ENCODE measurements around the gene KIF16B. TPM values are rescaled to one million over a fixed set of nuclear protein-coding genes. Genes with fewer than 3 reads are reported as not detected.

Gene KIF16B
- polyA plus RNA-seq, 3 donors = 21.7 to 24.9 (median 23.5) TPM

GRCh38 chr20:16555754-16556153 lies 17.5 kb downstream of the KIF16B start:
- DNase-seq (ENCODE audit: low read depth in 3 of 3, low spot score in 2 of 3) = no peak

GRCh38 chr20:16554766-16555543 lies 18.3 kb downstream of the KIF16B start:
- no peak for DNase-seq (ENCODE audit: low read depth in 3 of 3, low spot score in 2 of 3)

GRCh38 chr20:16553684-16554083 lies 19.6 kb downstream of the KIF16B start:
- DNase-seq (ENCODE audit: low read depth in 3 of 3, low spot score in 2 of 3) = no peak

- DNase-seq (ENCODE audit: low read depth in 3 of 3, low spot score in 2 of 3) = no peak
These were observed 20.1 kb downstream of the KIF16B start for GRCh38 chr20:16553101-16553500.

GRCh38 chr20:16552015-16552414 lies 21.2 kb downstream of the KIF16B start:
- DNase-seq (ENCODE audit: low read depth in 3 of 3, low spot score in 2 of 3) = no peak

GRCh38 chr20:16551607-16552006 lies 21.6 kb downstream of the KIF16B start:
- no peak for DNase-seq (ENCODE audit: low read depth in 3 of 3, low spot score in 2 of 3)

- DNase-seq (ENCODE audit: low read depth in 3 of 3, low spot score in 2 of 3) = no peak
These were observed 25.1 kb downstream of the KIF16B start for GRCh38 chr20:16548068-16548672.

- no peak for DNase-seq (ENCODE audit: low read depth in 3 of 3, low spot score in 2 of 3)
These were observed 28.3 kb downstream of the KIF16B start for GRCh38 chr20:16544949-16545348.

GRCh38 chr20:16542477-16542876 lies 30.8 kb downstream of the KIF16B start:
- no peak for DNase-seq (ENCODE audit: low read depth in 3 of 3, low spot score in 2 of 3)

GRCh38 chr20:16541878-16542277 lies 31.4 kb downstream of the KIF16B start:
- DNase-seq (ENCODE audit: low read depth in 3 of 3, low spot score in 2 of 3) = no peak

GRCh38 chr20:16541226-16541625 lies 32.0 kb downstream of the KIF16B start:
- no peak for DNase-seq (ENCODE audit: low read depth in 3 of 3, low spot score in 2 of 3)

GRCh38 chr20:16539280-16540021 lies 33.8 kb downstream of the KIF16B start:
- no peak for DNase-seq (ENCODE audit: low read depth in 3 of 3, low spot score in 2 of 3)

GRCh38 chr20:16538779-16539178 lies 34.5 kb downstream of the KIF16B start:
- no peak for DNase-seq (ENCODE audit: low read depth in 3 of 3, low spot score in 2 of 3)

- no peak for DNase-seq (ENCODE audit: low read depth in 3 of 3, low spot score in 2 of 3)
These were observed 35.3 kb downstream of the KIF16B start for GRCh38 chr20:16537918-16538317.

GRCh38 chr20:16537025-16537665 lies 36.1 kb downstream of the KIF16B start:
- DNase-seq (ENCODE audit: low read depth in 3 of 3, low spot score in 2 of 3) = no peak

GRCh38 chr20:16535277-16535676 lies 38.0 kb downstream of the KIF16B start:
- DNase-seq (ENCODE audit: low read depth in 3 of 3, low spot score in 2 of 3) = no peak

- no peak for DNase-seq (ENCODE audit: low read depth in 3 of 3, low spot score in 2 of 3)
These were observed 39.7 kb downstream of the KIF16B start for GRCh38 chr20:16533502-16533901.

GRCh38 chr20:16531485-16531884 lies 41.8 kb downstream of the KIF16B start:
- no peak for DNase-seq (ENCODE audit: low read depth in 3 of 3, low spot score in 2 of 3)

GRCh38 chr20:16530201-16530681 lies 43.0 kb downstream of the KIF16B start:
- DNase-seq (ENCODE audit: low read depth in 3 of 3, low spot score in 2 of 3) = no peak

- DNase-seq (ENCODE audit: low read depth in 3 of 3, low spot score in 2 of 3) = no peak
These were observed 45.2 kb downstream of the KIF16B start for GRCh38 chr20:16528078-16528477.

- no peak for DNase-seq (ENCODE audit: low read depth in 3 of 3, low spot score in 2 of 3)
These were observed 45.8 kb downstream of the KIF16B start for GRCh38 chr20:16527438-16527837.
